GM21786 (cell line): ENCODE data around the gene CLDND2.

Source experiments
- ATAC-seq: cut with Tn5 transposase; IDR thresholded peaks from one replicate; pipeline ENCODE4 v1.9.1; 2021; ENCODE audit not compliant: unreplicated experiment

Gene CLDND2

DNA sequence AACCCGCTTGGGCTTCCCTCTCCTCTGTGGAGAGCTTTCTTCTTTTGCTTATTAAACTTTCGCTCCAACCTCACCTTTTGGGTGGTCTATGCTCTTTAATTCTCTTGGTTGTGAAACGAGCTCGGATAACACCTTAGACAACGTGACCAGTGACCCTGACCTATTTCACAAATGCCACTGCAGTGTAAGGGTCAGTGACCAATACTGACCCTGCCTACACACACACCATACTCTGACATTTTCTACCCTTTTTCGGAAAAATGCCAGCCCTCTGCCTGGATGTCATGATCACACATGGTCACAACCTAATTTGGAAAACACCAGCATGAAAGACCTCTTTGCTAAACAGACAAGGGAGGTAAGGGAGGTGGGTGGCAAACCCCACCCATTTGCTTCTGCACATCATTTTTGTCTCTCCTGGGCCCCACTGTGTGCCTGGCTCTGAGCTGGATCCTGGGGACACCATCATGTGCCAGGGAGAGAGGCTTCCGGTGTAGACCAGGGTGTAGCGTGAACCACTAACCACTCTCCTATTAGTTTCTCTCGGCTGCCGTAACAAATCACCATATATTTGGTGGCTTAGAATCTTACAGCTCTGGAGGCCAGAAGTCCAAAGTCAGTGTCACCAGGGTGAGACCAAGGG, 12.5 kb downstream of the CLDND2 start:
- no peak for ATAC-seq

GRCh38 chr19:51354742-51355148, 14.1 kb downstream of the CLDND2 start:
- no peak for ATAC-seq

DNA sequence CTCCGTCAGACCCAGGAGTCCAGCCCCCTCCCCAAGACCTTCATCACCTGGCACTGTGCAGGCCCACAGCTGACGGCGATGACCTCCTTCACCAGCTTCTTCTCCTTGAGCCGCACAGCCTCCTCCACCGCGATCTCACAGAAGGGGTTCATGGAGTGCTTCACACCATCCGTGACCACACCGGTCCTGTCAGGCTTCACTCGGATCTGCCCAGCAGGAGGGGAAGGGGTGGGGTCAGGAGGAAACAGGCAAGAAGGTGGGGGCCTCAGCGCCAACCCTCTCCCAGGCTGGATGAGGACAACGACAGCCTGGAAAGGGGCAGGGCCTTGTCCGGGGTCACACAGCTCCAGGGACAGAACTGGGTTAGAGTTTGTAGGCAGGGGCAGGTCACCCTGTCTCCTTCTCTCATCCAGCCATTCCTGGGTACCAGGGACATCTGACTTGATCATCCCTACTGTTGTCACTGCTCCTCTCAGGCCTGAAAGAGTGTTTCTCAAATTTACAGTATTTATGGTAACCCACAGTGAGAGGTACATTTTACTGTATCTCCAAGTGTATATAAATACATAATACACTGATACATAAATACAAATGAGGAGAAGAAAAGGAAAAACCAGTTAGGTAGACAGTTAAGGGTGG, 14.6 kb downstream of the CLDND2 start:
- ATAC-seq, result no peak

DNA sequence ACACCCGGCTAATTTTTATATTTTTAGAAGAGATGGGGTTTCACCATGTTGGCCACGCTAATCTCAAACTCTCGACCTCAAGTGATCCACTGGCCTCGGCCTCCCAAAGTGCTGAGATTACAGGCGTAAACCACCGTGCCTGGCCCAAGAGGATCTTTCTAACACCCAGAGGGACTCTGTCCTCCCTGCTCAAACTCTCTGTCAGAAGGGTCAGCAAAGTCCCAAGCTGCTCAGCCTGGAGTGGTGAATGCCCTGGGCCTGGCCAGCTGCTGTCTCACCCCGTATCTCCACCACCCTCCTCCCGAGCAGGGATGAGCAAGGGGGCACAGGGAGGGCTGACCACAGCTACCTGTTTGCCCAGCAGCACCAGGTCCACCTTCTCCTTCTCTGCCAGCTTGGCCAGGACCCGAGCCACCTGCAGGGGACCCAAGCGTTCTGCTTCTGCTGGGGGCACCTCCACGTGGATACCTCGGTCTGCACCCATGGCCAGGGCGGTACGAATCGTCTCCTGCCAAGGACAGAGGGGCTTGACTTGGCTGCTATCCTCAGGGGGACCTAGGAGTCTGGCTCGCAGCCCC, 15.9 kb downstream of the CLDND2 start:
- ATAC-seq, result no peak

DNA sequence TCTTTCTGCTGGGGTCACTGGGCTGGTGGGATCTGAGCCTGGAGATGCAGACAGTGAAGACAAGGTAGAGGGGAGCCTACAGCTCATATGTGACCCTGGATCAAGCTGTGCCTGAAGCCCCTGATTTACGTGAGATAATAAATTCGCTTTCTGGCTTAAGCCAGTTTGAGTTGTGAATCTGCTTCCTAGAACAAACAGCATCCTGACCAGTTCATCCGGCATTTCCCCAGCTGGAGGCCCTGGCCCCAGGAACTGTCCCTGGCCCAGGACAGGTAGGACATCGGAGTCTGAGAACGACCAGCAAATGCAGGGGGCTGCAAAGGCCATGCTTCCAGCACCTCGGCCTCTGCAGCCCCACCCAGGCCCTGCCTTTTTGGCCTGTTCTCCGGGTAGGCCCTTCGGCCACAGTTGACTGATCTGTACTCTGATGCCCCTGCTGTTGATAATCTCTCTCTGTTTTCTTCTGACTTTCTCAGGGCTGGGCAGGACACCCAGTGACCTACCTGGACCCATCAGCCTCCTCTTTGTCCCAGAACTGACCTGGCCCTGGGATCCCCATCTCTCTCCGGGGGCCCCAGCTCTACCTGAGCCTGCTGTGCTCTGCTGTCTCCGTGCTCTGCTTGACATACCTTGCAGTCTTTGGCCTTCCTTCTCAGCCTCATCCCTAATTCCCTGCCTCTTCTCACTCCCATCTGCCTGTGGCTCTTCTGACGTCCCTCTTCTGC, 17.4 kb downstream of the CLDND2 start:
- ATAC-seq, result no peak

DNA sequence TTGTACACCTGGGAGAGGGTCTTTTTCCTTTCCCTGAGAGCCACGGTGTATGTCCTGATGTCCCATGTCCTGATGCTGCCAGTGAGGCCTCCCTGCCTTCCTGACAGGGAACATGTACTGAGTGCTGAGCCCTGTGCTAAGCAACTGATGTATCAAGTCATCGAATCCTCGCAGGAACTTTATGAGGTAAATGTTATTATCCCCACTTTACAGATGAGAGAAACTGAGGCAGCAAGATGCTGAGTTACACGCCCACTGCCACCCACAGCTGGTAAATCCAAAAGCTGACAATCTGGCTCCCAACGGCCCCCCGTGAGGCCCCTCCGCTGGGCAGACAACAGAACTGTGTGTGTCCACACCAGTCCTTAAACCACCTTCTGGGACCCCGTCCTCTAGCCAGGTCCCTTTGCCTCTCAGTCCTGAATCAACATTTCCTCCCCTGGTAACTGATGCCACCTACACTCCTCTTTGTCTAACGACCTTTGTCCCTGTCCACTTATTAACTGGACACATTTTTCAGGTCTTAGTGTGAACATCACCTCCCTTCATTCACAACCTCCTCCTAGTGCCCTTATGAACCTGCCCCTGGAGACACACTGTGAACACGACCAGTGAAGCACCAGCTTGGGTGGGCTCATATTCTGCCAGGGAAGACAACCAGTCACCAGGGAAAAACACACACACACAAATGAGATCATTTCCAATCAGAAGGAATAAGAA, 21.4 kb downstream of the CLDND2 start:
- ATAC-seq, result no peak

DNA sequence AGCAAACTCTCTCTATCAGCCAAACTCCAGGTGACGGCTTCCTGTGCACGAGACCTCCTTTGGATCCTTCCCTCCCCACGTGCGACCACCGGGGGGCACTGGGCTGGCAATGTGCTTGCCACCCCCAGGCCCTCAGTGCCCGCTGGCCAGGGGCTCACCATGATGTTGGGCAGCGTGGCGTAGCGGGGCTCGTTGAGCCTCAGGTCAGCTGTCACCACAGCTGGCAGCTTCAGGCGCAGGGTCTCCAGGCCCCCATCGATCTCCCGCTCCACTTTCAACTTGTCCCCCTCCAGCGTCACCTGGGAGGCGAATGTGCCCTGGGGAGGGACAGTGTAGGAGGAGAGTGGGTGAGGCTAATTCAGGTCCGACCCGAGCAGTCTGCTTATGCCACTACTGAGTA, 22.1 kb downstream of the CLDND2 start:
- no peak for ATAC-seq

DNA sequence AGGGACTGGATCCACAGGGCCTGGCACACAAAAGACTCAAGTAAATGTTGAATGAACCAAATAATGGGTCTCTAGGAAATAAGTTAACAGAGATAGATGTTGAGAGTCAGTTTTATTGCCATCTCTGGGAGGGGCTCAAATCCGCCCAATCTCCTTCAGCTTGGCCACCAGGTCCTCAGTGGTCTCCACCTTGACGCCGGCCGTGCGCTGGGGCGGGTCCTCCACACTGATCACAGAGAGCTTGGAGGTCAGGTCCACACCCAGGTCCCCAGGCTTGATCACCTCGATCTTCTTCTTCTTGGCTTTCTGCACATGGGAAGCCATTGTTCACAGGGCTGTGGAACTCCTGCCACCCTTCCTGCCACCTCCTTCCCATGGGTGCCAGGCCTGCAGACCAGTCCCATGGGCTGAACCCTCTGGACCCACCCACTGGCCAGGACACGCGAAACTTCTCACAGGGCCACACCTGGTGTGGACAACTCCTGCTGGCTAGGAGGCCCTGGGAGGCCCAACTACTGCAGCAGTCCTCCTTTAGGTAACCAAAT, 23.7 kb downstream of the CLDND2 start:
- ATAC-seq, result no peak

DNA sequence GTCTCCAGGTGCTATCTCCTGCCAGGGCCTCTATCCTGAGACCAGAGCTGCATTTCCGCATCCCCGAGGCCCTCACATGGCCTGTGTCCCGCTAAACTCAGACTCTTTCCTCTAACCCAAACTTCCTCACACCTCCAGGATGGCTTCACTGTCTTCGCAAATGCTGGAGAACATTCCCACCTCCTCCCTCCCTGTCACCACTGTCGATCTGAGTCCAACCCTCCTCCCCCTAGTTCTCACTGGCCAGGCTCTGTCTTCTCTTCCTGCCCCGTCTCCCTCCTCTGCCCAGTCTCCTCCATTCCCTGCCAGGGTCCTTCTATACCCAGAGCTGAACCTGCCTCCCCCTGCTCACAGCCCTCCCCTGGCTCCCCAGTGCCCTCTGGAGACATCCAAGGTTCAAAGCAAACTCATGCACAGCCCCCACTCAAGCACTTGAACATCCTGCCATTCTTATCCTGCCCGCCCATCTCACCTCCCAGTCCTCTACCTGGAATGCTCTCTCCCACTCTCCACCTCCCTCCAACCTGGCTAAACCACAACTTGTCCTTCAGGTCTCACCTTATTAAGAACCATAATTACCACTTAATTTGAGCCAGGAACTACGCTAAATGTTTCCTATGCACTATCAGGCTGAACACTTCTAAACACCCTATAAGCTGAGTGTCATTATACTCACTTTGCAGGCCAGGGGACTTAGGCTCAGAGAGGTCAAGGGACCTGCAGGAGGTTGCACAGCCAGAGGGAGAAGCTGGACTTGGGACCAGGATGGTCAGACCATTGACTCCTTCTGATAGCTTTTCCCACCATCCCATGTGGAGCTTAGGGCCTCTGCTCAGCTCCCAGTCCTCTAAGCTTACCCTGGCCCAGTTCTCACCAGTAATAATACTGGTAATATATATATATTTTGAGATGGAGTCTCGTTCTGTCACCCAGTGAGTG, 25.9 kb downstream of the CLDND2 start:
- ATAC-seq, result no peak

DNA sequence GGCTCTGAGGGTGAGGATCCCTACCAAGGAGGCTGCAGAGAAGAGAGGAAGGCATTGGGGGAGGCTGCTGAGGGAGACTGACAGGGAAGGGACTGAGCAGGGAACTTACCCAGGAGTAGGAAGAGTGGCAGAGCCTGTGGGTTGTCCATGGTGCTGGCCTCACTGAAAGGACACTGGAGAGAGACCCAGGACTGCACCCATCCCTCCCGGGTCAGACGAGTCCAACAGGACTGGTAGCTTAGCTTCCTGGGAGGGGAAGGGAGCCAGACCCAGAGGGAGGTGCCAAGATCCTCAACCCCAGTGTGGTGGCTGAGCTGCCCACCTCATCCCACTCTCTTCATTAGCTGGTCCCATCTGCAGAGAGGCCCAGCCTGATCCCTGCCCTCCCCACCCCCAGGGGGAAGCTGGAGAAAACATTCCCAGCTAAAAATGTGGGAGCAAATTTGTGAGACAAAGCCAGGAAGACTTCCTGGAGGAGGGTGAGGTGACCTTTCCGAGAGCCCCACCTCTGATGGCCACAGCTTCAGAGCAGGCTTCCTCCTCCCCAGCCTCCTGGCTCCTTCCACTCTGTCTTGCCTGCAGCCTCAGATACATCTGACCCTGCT, 26.7 kb downstream of the CLDND2 start, which contains the start of gene VSIG10L:
Gene VSIG10L (minus strand): TSS at position 164 of the 605 bp plus-strand sequence. CDS start 15 bp downstream, at position 149.
- ATAC-seq, result no peak

DNA sequence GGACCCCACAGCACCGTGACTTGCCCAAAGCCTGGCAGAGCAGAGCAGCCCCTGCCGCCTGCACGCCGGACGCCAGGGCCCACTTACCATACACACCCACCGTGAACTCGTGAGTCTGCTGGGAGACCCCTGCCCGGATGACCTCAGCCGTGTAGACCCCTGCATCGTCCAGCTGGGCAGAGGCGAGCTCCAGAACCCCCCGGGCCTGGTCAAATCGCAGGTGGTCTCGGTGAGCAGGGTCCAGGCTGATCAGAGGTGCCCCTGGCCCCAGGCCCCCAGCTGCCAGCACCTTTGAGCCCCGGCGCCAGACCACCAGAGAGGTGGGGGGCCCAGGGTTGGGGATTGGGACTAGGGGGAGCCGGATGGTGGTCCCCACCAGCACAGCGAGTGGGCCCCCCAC, 27.7 kb downstream of the CLDND2 start:
- ATAC-seq, result no peak

GRCh38 chr19:51339687-51340656, 28.8 kb downstream of the CLDND2 start:
- ATAC-seq, result peak; percentile 37

DNA sequence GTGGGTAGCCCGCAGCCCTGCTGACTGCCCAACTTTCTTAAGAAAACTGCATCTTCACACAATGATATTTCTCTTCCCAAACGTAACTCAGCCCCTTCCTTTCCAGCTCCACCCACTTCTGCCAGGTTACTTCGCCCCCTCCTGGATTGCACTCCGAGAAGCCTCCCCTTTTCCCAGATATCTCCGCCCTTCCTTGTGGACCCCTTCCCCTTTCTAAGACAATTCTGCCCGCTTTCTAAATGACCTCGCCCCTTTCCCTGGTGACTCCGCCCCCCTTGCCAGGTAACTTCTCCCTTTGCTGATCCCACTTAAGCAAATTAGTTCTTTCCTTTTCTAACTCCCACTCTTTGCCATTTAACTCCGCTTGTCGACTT, 29.5 kb downstream of the CLDND2 start:
- no peak for ATAC-seq

GRCh38 chr19:51338563-51339312, 30.1 kb downstream of the CLDND2 start:
- no peak for ATAC-seq

- ATAC-seq, result no peak
These were observed 30.8 kb downstream of the CLDND2 start for GRCh38 chr19:51337861-51338562.

DNA sequence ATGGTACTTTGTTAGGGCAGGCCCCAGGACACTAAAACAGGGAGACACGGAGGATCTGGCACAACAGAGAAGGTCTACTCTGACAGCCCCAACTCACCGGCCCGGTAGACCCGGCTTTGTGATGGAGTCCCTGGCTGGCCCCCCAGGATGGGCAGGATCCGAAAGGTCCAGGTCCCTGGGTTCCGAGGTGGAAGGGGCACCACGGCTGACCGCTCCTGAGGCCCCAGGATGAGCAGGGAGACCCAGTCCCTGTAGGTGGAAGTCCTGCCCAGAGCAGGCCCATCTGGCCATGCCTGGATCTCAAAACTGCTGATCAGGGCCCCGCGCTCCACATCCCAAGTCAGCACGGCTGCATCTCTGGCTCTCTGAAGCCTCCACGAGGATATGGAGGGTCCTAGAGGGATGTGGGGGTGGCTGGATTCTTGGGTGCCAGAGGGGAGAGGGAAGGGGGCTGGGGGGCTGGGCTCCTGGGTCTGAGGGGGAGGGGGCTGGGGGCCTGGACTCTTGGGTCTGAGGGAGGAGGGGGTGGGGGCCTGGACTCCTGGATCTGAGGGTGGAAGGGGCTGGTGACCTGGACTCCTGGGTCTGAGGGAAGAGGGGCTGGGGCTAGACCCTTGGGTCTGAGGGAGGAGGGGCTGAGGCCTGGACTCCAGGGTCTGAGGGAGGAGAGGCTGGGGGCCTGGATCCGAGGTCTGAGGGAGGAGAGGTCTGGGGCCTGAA, 31.5 kb downstream of the CLDND2 start:
- no peak for ATAC-seq
